NCI-H146 treated with DMSO at 0.1 percent for 48 hours (cell line): ENCODE measurements around the gene PHLDB2.
A peak's percentile ranks its signal among the peaks of the same experiment; 100 is the strongest.

ENCODE experiments used
- DNase-seq: peaks from one replicate; lab custom pipeline; 2025; ENCODE audit not compliant: unreplicated experiment; lab: John Stamatoyannopoulos, UW

Gene PHLDB2

GRCh38 chr3:111850537-111850936, 8.5 kb upstream of the PHLDB2 start:
- no peak for DNase-seq

GRCh38 chr3:111851511-111851954, 7.5 kb upstream of the PHLDB2 start:
- no peak for DNase-seq

DNA sequence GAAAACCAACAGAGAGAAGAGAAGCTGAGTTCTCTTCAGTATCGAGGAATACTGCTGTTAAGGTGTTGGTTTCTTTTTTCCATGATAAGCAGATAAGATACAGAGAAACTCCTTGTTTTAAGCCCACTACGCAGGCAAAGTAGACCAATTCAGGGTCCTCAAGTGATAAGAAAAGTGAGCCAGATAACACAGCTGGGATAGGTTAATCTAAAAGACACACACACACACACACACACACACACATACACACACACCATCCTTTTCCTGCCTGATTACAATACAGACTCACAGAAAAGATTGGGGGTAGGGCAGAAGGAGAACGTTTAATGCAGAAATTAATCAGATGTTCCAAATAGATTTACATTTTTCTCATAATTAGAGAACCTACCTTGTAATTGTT, 6.5 kb upstream of the PHLDB2 start:
- no peak for DNase-seq

DNA sequence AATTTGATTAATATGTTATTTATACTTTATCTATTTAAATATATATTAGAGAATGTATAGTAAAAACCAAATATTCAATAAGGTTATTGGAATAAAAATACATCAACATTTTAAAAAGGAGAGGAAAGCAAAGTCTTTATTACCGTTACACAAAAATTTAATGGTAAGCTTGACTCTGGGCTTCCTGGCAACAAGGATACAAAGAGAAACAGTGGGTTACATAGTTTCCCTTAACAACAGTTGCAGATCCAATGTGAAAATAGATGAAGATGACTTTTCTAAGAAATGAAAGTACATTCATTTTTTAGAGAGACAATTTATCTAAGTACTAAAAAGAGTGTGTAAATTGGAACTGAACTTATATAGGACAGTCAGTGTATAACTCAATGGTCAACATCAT, 6.0 kb upstream of the PHLDB2 start:
- DNase-seq = no peak

DNA sequence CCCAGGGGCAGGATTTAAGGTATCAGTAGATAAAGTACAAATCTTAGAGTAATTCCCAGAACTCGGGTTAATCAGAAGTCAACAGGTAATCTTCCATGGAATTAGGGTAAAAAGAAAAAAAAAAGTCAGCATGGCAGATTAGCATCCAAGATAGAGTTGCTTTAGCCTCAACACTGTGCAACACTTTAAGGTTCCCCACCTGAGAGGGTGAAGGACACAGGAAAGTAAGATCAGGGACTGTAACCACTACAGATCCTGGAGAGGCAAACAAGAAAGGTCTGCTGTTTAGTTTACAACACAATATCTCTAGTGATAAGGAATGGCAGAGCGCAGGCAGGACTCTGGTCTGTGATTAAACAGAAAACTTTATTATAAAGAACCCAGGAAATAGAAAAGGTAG, 4.1 kb upstream of the PHLDB2 start:
- DNase-seq = no peak

- DNase-seq = no peak
These were observed 2.6 kb upstream of the PHLDB2 start for GRCh38 chr3:111856501-111856900.

DNA sequence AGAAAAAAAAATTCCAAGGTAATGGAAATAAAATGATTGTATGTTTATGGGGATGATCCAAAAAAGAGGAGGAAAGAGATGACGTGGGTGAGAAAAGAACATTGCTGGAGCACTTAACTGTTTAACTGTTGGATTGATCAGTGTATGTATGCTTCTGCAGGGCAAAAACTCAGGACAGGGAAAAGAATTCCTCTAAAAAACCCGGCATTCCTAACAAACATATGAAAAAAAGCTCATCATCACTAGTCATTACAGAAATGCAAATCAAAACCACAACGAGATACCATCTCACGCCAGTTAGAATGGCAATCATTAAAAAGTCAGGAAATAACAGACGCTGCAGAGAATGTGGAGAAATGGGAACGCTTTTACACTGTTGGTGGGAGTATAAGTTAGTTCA, 1.6 kb upstream of the PHLDB2 start:
- DNase-seq = no peak

DNA sequence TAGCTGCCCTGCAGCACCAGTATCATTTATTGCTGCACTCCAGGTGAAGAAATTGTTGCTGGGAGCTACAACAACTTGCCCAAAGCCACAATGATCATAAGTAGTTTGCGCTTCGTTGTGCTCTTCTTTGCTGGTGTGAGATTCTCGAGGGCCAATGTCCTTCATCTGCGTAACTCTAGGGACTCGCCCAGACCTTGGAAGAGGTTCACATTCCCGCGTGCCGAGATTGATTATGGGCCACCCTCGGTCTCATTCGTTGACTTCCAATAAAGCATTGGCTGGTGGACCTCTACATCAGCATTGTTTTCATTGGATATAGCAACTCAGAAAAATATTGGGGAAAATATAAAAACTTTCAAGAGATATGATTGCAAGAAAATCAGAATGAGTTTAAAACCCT, 423 bp upstream of the PHLDB2 start:
- DNase-seq = no peak

GRCh38 chr3:111859974-111860859, 1.2 kb downstream of the PHLDB2 start:
- DNase-seq = peak; percentile 78

DNA sequence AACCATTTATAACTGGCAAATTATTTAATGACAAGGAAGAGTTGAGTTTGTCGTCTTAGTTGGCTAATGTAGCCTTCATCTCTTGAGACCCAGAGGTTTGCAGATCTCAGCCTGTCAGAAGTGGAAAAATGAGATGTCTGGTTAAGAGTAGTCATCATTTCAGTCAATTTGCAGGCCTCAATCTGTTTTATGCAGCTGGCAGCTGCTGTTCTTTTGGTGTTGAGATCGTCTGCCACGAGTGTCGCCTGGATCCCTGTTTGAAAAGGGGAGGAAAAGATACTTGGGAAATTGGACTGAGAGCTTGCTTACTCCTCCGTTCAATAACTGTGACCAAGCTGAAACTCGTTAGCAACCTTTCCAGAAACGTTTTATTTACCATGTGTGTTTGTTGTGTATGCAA, 2.3 kb downstream of the PHLDB2 start:
- DNase-seq = no peak

- no peak for DNase-seq
These were observed 3.4 kb downstream of the PHLDB2 start for GRCh38 chr3:111862415-111862814.

DNA sequence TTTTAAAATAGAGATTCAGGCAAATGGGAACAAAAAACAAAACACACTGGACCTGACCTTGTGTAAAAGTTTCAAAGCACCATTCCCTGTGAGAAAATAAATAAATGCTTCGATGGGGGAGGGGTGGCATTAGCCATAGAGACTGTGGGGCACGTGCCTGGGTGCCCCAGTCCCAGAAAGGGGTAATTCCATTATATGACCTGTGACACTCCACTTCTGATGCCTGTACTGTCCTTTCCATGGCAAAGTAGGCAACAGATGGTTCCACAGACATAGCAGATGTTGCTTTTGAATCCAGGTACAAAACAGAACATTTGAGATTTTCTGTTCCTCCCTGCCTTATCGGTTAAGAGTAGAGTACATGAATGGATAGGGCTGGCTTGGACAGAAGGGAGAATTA, 3.9 kb downstream of the PHLDB2 start:
- DNase-seq = no peak

DNA sequence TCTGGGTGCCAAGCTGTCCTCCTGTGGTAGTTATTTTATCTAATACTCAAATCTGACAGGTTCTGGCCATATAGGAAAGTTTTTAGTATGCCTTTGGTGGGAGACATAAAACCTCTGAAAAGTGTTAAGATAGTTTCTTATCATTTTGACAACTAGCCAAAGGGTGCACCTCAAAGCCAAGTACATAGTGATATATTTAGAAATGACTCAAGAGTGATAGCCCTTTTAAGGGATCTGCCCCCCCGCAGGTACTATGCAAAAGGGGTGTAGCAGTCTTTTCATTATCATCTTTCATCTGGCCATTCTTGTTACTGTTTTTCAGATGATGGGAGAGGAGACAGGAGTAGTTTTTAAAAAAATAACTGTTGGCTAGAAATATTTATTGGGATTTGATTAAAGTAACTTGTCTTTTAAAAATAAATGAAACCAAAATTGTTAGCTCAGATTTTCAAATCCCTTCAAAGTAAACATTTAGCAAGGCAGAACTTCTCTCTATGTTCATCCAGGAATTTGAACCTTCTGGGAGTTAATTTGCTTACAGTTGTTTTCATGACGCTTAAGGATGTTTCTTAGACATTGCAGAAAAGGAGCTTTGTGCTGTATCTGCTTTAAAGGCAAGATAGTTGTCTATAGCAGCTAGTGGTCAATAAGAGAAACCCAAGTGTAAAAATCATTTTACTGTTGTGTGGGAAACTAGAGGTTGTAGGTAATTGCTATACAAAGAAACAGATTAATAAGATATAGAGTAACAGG, 5.1 kb downstream of the PHLDB2 start:
- DNase-seq = no peak

DNA sequence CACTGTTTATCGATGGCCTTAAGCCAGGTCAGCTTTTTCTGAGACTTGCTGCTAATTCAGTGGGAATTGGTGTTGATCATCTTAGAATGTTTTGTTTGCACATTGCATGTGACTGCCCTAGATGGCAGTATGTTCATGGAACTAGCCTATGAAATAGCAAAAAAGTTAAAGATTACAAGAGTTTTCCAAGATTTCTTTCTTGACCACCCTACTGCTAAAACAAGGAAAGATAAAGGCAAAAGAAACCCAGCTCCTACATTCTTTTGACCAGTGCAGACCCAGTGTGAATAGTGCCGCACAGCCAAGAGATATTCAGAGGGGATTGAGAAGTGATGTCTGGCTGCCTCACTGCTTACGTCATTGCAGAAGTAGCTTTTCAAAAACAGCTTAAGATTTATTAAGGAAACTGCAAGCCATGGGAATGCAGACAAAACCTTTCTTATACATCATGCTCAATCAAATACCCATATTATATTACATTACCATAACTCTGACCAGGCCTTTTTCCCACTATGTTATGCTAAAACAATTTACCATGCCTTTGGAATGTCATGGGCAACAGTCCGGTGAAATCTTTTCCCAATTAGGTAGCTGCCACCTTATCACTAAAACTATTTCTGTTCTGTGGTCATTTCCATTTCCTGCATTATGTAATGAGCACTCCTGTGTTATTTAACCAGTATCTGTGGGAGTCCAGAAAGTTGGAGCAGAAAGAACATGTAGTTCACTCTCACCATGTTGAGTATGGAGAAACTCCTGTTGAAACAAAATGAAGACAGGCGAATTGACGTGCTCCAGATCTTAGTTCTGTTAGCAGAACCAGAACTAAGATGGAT, 6.0 kb downstream of the PHLDB2 start:
- DNase-seq = no peak

GRCh38 chr3:111867889-111868426, 8.9 kb downstream of the PHLDB2 start:
- DNase-seq = no peak

DNA sequence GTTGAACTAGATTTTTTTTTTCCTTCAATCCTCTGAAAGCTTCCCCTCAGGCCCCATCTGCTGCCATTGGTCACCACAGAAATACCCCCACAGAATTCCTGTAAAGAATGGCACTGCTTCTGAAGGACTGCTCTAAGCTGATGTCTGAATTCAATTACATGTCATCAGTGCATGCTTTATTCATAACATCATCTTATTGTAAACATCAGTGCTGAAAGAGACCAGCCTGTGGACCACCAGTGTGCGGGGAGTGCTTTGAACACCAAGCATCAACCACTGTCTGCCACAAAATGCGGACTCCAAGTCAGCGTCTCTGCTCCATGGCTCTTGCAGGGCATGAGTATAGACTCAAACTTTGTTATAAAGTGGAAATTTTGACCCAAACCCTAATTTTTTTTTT, 11.6 kb downstream of the PHLDB2 start:
- DNase-seq = no peak

- DNase-seq = no peak
These were observed 13.0 kb downstream of the PHLDB2 start for GRCh38 chr3:111871809-111872623.

DNA sequence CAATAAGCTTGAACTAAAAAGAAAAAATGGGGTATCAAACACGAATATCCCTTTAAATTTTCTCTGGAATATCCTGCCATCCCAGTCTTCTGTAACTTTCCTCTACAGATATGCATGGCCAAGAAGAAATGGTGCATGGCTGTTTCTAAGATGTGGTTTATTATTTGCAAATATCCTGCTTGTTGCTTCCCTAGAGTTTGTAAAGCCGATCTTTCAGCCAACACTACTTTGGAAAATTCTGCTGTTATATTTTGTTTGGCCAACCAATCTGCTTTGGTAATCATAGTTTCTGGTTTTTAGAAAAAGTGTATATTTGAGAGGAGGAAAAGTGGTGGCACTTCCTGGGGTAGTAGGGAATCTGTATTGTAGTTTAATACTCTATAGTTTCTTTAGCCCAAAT, 13.9 kb downstream of the PHLDB2 start:
- no peak for DNase-seq

DNA sequence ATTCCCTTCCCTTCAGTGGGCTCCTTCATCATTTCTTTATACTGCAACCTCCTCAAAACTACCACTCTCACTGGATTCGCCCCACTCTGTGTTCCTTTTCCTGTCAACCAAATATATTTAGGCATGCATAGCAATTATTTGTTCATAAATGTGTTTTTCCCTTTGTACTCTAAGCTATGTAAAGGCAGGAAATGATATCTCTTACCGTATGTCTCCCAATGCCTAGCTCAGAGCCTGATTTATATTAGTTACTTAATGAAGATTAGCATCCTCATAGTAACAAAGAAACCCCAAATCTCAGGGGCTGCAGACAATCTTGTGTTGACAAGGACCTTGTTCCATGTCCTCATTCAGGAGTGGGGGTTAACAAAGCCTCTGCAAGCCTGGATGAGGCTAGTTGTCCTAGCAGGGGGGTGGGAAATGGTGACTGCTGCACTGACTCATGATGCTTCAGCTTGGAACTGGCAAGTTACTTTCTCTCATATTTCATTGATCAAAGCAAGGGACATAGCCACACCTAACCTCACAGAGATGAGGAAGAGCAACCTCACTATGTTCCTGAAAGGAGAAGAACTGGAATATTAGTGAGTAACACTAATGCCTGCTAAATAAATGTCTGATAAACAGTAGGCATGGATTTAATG, 15.2 kb downstream of the PHLDB2 start:
- DNase-seq = no peak

- DNase-seq = no peak
These were observed 22.4 kb downstream of the PHLDB2 start for GRCh38 chr3:111881480-111881879.
